Measurements from ENCODE around the gene IQSEC1. TPM values are rescaled to one million over a fixed set of nuclear protein-coding genes. Genes with fewer than 3 reads are reported as not detected.
"Not testable (repeated sequence)": the region's sequence is repeated elsewhere in the genome, so short reads cannot be mapped to it uniquely, and the experiment has no call there.

IQSEC1 gene
- total RNA-seq, 1 donor from 2014 or later = 27.1 TPM

- peaks cover 0 to 2% (median 0%) of the 10 kb centered on the region in 3 donors for H3K27me3 ChIP-seq (ENCODE audit: control insufficient read depth in 3 of 3, insufficient read depth in 3 of 3, low read length in 3 of 3)
- no peaks in the 10 kb centered on the region for H3K9me3 ChIP-seq (ENCODE audit: control insufficient read depth in 3 of 3, low read length in 3 of 3)
- H3K4me1 ChIP-seq (ENCODE audit: control insufficient read depth in 3 of 3, insufficient read depth in 3 of 3, low read length in 3 of 3) = peaks cover 32 to 43% (median 34%) of the 10 kb centered on the region in 3 donors
- no peak overlapping the region for H3K4me3 ChIP-seq (ENCODE audit: low read length in 3 of 3)
- no peak overlapping the region for H3K27ac ChIP-seq (ENCODE audit: low read depth, low read length)
- H3K36me3 ChIP-seq (ENCODE audit: control insufficient read depth in 3 of 3, insufficient read depth in 3 of 3, low read length in 3 of 3) = no peaks in the 10 kb centered on the region
- H3K9ac ChIP-seq (ENCODE audit: low read depth in 1 of 3, low read length in 3 of 3) = no peak overlapping the region
These were observed 190.6 kb downstream of the IQSEC1 start for GRCh38 chr3:12882336-12883310.

- H3K9me3 ChIP-seq (ENCODE audit: control insufficient read depth in 3 of 3, low read length in 3 of 3); H3K36me3 ChIP-seq (ENCODE audit: control insufficient read depth in 3 of 3, insufficient read depth in 3 of 3, low read length in 3 of 3): not testable (repeated sequence)
These were observed 191.4 kb downstream of the IQSEC1 start for GRCh38 chr3:12881858-12882257.

GRCh38 chr3:12879191-12879815 is 193.9 kb downstream of the IQSEC1 start:
- Histone ChIP-seq H3K9ac (ENCODE audit: low read depth in 1 of 3, low read length in 3 of 3) (no peak overlapping the region), H3K9me3 (ENCODE audit: control insufficient read depth in 3 of 3, low read length in 3 of 3) (no peaks in the 10 kb centered on the region), H3K4me1 (ENCODE audit: control insufficient read depth in 3 of 3, insufficient read depth in 3 of 3, low read length in 3 of 3) (peaks cover 7 to 17% (median 8%) of the 10 kb centered on the region in 3 donors), H3K27me3 (ENCODE audit: control insufficient read depth in 3 of 3, insufficient read depth in 3 of 3, low read length in 3 of 3) (peaks cover 0 to 4% (median 3%) of the 10 kb centered on the region in 3 donors), H3K4me3 (ENCODE audit: low read length in 3 of 3) (no peak overlapping the region), H3K36me3 (ENCODE audit: control insufficient read depth in 3 of 3, insufficient read depth in 3 of 3, low read length in 3 of 3) (no peaks in the 10 kb centered on the region), H3K27ac (ENCODE audit: low read depth, low read length) (no peak overlapping the region)

More at GRCh38 chr3:12881858-12882257, 191.4 kb downstream of the IQSEC1 start:
- H3K4me1 ChIP-seq (ENCODE audit: control insufficient read depth in 3 of 3, insufficient read depth in 3 of 3, low read length in 3 of 3) = peaks cover 29 to 42% (median 31%) of the 10 kb centered on the region in 3 donors
- not testable (repeated sequence) for H3K4me3 ChIP-seq (ENCODE audit: low read length in 3 of 3); H3K27me3 ChIP-seq (ENCODE audit: control insufficient read depth in 3 of 3, insufficient read depth in 3 of 3, low read length in 3 of 3); H3K27ac ChIP-seq (ENCODE audit: low read depth, low read length); H3K9ac ChIP-seq (ENCODE audit: low read depth in 1 of 3, low read length in 3 of 3)

DNA sequence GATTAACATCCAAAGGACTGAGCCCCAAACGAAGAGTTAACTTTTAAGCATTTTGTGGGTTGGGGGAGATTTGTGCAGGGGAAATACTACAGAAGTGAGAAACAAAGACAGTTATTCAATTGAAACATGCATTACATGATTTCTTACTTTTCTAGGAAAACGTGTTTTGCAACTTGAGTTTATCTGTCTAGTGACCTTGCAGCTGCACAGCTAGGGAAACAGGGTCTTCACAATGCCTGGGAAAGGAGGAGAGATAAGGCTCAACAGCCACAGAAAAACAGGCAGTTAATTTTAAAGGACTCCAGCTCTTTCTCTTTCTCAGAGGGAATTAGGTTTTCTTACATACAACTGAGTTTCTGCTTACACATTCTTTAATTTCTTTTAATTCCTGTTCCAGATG is 194.5 kb downstream of the IQSEC1 start:
- not testable (repeated sequence) for H3K9ac ChIP-seq (ENCODE audit: low read depth in 1 of 3, low read length in 3 of 3); H3K27me3 ChIP-seq (ENCODE audit: control insufficient read depth in 3 of 3, insufficient read depth in 3 of 3, low read length in 3 of 3); H3K36me3 ChIP-seq (ENCODE audit: control insufficient read depth in 3 of 3, insufficient read depth in 3 of 3, low read length in 3 of 3); H3K27ac ChIP-seq (ENCODE audit: low read depth, low read length); H3K9me3 ChIP-seq (ENCODE audit: control insufficient read depth in 3 of 3, low read length in 3 of 3); H3K4me3 ChIP-seq (ENCODE audit: low read length in 3 of 3)
- H3K4me1 ChIP-seq (ENCODE audit: control insufficient read depth in 3 of 3, insufficient read depth in 3 of 3, low read length in 3 of 3) = peaks cover 2 to 11% (median 3%) of the 10 kb centered on the region in 3 donors

DNA sequence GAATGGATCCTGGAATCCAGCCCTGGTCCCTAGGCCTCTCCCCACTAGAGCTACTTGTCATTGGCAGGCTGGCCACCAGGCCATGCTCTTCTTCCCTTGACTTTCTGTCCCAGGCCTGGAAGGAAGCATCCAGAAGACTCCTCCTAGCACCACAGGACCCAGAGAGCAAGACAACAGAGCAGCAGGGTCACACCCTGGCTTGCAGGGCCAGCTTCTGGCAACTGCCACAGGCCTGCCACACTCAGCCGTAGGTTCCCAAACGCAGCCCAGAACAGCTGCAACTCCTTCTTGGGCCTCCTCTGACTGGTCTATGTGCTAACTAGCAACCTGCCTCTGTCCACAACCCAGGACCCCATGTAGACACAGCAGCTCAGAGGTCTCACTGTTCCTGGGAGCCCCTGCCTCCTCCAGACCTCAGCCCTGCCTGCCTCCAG is 195.1 kb downstream of the IQSEC1 start:
- no peak overlapping the region for H3K9ac ChIP-seq (ENCODE audit: low read depth in 1 of 3, low read length in 3 of 3)
- no peaks in the 10 kb centered on the region for H3K9me3 ChIP-seq (ENCODE audit: control insufficient read depth in 3 of 3, low read length in 3 of 3)

DNA sequence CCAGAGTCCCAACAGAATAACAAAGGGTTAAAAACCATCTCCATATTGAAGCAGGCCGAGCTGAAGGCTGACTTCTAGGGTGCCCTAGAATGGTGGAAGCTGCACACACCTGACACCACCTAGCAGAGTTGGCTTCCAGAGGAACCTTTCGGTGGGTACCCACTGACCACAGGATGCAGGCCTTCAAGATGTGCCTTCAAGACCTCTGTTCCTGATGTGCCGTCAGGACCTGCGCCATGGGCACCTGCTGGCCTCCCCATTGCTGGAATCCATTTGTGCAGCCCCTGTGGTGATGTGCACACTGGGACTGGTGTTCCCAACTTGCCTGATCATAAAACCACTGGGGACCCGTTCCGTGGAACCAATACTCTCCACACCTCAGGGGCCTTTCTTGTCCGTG is 196.2 kb downstream of the IQSEC1 start:
- Histone ChIP-seq H3K9me3 (ENCODE audit: control insufficient read depth in 3 of 3, low read length in 3 of 3) (no peaks in the 10 kb centered on the region), H3K9ac (ENCODE audit: low read depth in 1 of 3, low read length in 3 of 3) (no peak overlapping the region), H3K27me3 (ENCODE audit: control insufficient read depth in 3 of 3, insufficient read depth in 3 of 3, low read length in 3 of 3) (peaks cover 0 to 4% (median 3%) of the 10 kb centered on the region in 3 donors), H3K4me3 (ENCODE audit: low read length in 3 of 3) (no peak overlapping the region), H3K4me1 (ENCODE audit: control insufficient read depth in 3 of 3, insufficient read depth in 3 of 3, low read length in 3 of 3) (peaks cover 0 to 11% (median 0%) of the 10 kb centered on the region in 3 donors), H3K36me3 (ENCODE audit: control insufficient read depth in 3 of 3, insufficient read depth in 3 of 3, low read length in 3 of 3) (no peaks in the 10 kb centered on the region), H3K27ac (ENCODE audit: low read depth, low read length) (no peak overlapping the region)

More for the DNA sequence above, 195.1 kb downstream of the IQSEC1 start:
- H3K27ac ChIP-seq (ENCODE audit: low read depth, low read length) = no peak overlapping the region
- H3K36me3 ChIP-seq (ENCODE audit: control insufficient read depth in 3 of 3, insufficient read depth in 3 of 3, low read length in 3 of 3) = no peaks in the 10 kb centered on the region
- no peak overlapping the region for H3K4me3 ChIP-seq (ENCODE audit: low read length in 3 of 3)
- peaks cover 0 to 9% (median 0%) of the 10 kb centered on the region in 3 donors for H3K4me1 ChIP-seq (ENCODE audit: control insufficient read depth in 3 of 3, insufficient read depth in 3 of 3, low read length in 3 of 3)
- peaks cover 0 to 4% (median 3%) of the 10 kb centered on the region in 3 donors for H3K27me3 ChIP-seq (ENCODE audit: control insufficient read depth in 3 of 3, insufficient read depth in 3 of 3, low read length in 3 of 3)

GRCh38 chr3:12875857-12876836 is 197.1 kb downstream of the IQSEC1 start:
- no peaks in the 10 kb centered on the region for H3K36me3 ChIP-seq (ENCODE audit: control insufficient read depth in 3 of 3, insufficient read depth in 3 of 3, low read length in 3 of 3)
- no peak overlapping the region for H3K27ac ChIP-seq (ENCODE audit: low read depth, low read length)
- peaks cover 4 to 19% (median 8%) of the 10 kb centered on the region in 3 donors for H3K4me1 ChIP-seq (ENCODE audit: control insufficient read depth in 3 of 3, insufficient read depth in 3 of 3, low read length in 3 of 3)
- no peak overlapping the region for H3K4me3 ChIP-seq (ENCODE audit: low read length in 3 of 3)
- peak overlapping the region in 1 of 3 donors; percentile 16 for H3K9ac ChIP-seq (ENCODE audit: low read depth in 1 of 3, low read length in 3 of 3)
- no peaks in the 10 kb centered on the region for H3K9me3 ChIP-seq (ENCODE audit: control insufficient read depth in 3 of 3, low read length in 3 of 3)
- peaks cover 0 to 4% (median 3%) of the 10 kb centered on the region in 3 donors for H3K27me3 ChIP-seq (ENCODE audit: control insufficient read depth in 3 of 3, insufficient read depth in 3 of 3, low read length in 3 of 3)

- no peak overlapping the region for H3K9ac ChIP-seq (ENCODE audit: low read depth in 1 of 3, low read length in 3 of 3)
- H3K27ac ChIP-seq (ENCODE audit: low read depth, low read length) = no peak overlapping the region
- peak overlapping the region in 2 of 3 donors; percentile 22 to 27 for H3K4me3 ChIP-seq (ENCODE audit: low read length in 3 of 3)
These were observed 201.7 kb downstream of the IQSEC1 start for GRCh38 chr3:12871404-12871983.

DNA sequence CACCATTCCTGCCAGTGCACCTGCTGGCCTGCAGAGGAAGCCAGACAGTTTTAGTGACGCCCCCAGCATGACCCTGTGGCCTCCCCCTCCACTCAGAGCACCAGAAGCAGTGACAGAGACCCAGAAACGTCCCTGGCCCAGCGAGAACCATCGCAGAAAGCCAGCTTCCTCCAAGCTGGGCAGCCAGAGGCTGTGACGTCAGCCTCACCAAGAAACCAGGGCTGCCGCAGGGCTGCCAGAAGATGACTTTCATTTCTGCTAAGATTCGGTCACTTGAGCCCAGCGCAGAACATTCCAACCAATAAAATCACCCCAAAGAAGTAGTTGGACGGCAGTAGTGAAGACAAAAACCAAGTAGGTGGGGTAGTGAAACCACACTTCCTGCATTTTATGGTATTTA is 202.3 kb downstream of the IQSEC1 start:
- H3K9me3 ChIP-seq (ENCODE audit: control insufficient read depth in 3 of 3, low read length in 3 of 3) = no peaks in the 10 kb centered on the region
- H3K4me1 ChIP-seq (ENCODE audit: control insufficient read depth in 3 of 3, insufficient read depth in 3 of 3, low read length in 3 of 3) = peaks cover 16 to 27% (median 20%) of the 10 kb centered on the region in 3 donors
- H3K36me3 ChIP-seq (ENCODE audit: control insufficient read depth in 3 of 3, insufficient read depth in 3 of 3, low read length in 3 of 3) = no peaks in the 10 kb centered on the region
- H3K27ac ChIP-seq (ENCODE audit: low read depth, low read length) = no peak overlapping the region
- peak overlapping the region in 2 of 3 donors; percentile 27 to 34 for H3K4me3 ChIP-seq (ENCODE audit: low read length in 3 of 3)
- peaks cover 0 to 4% (median 0%) of the 10 kb centered on the region in 3 donors for H3K27me3 ChIP-seq (ENCODE audit: control insufficient read depth in 3 of 3, insufficient read depth in 3 of 3, low read length in 3 of 3)
- peak overlapping the region in 2 of 3 donors; percentile 16 to 47 for H3K9ac ChIP-seq (ENCODE audit: low read depth in 1 of 3, low read length in 3 of 3)

More at GRCh38 chr3:12871404-12871983, 201.7 kb downstream of the IQSEC1 start:
- no peaks in the 10 kb centered on the region for H3K9me3 ChIP-seq (ENCODE audit: control insufficient read depth in 3 of 3, low read length in 3 of 3)
- H3K27me3 ChIP-seq (ENCODE audit: control insufficient read depth in 3 of 3, insufficient read depth in 3 of 3, low read length in 3 of 3) = peaks cover 0 to 4% (median 3%) of the 10 kb centered on the region in 3 donors
- H3K4me1 ChIP-seq (ENCODE audit: control insufficient read depth in 3 of 3, insufficient read depth in 3 of 3, low read length in 3 of 3) = peaks cover 16 to 27% (median 20%) of the 10 kb centered on the region in 3 donors
- H3K36me3 ChIP-seq (ENCODE audit: control insufficient read depth in 3 of 3, insufficient read depth in 3 of 3, low read length in 3 of 3) = no peaks in the 10 kb centered on the region
